ENCODE results near the gene TSPAN17. TPM values are rescaled to one million over a fixed set of nuclear protein-coding genes. Genes with fewer than 3 reads are reported as not detected.

The TSPAN17 gene
- total RNA-seq, 4 donors from 2014 or later = 12.1 to 24.1 (median 15.6) TPM

- intact Hi-C loops (cut with DNase I; ENCODE audit: low total_unique reads) = no loop called here
- 54 to 60% methylated on average over 17 to 18 of the region's 18 CpGs for WGBS, 2 donors
- no peak overlapping the region for H3K4me3 ChIP-seq (ENCODE audit: low read depth, poor library complexity, severe bottlenecking)
- TF ChIP-seq, protein P1, sequence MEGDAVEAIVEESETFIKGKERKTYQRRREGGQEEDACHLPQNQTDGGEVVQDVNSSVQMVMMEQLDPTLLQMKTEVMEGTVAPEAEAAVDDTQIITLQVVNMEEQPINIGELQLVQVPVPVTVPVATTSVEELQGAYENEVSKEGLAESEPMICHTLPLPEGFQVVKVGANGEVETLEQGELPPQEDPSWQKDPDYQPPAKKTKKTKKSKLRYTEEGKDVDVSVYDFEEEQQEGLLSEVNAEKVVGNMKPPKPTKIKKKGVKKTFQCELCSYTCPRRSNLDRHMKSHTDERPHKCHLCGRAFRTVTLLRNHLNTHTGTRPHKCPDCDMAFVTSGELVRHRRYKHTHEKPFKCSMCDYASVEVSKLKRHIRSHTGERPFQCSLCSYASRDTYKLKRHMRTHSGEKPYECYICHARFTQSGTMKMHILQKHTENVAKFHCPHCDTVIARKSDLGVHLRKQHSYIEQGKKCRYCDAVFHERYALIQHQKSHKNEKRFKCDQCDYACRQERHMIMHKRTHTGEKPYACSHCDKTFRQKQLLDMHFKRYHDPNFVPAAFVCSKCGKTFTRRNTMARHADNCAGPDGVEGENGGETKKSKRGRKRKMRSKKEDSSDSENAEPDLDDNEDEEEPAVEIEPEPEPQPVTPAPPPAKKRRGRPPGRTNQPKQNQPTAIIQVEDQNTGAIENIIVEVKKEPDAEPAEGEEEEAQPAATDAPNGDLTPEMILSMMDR (IDR thresholded peaks at IDR 0.05) = no peak
- no peak for TF ChIP-seq POLR2A (IDR thresholded peaks at IDR 0.05)
- no peak for DNase-seq (ENCODE audit: low spot score in 2 of 2)
Observed at GRCh38 chr5:176671890-176672747, 24.8 kb downstream of the TSPAN17 start.

DNA sequence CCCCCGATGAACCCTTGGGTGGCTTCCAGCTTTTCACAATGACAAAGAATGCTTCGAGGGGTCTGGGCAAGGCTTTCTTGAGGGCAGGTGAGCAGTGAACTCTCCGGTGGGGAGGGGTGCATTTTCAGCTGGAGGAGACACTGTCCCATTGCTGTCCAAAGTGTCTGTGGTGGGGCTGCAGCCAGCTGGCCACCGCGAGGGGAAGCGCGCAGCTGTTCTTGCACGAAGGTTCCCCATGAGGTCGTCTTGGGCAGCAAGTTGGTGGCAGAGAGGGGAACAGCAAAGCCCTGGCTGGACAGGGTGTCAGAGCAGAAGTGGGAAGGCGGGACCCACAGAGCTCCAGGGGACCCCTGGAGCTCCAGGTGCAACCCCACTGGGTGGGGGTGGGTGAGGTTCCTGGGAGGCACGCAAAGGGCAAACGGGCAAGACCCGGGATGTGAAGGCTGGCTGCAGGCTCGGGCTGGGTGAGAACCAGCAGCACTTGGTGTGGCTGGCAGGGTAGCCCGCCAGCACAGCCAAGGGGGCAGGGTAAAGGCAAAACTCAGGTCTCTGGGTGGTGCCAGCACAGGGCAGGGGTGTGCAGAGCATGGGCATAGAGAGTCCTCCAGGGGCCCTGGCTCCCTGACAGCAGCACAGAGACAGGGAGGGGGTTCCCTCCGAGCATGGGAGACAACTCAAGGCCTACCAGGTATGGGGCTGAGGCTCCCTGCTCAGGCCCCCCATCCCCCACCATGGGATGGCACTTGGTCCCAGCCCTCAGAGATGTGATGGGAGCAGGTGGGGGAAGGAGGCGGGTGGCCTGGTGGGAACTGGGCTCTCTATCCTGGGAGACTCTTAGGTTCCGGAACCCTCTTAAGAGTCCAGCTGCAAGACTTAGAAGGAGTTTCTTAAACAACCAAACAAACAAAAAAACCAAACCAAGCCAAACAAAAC is 26.6 kb downstream of the TSPAN17 start:
- 85% methylated on average over 17 to 18 of the region's 18 CpGs for WGBS, 2 donors
- intact Hi-C loops (cut with DNase I; ENCODE audit: low total_unique reads) = no loop called here
- H3K4me3 ChIP-seq (ENCODE audit: low read depth, poor library complexity, severe bottlenecking) = no peak overlapping the region
- DNase-seq (ENCODE audit: low spot score in 2 of 2) = no peak
- no peak for TF ChIP-seq POLR2A (IDR thresholded peaks at IDR 0.05)
- TF ChIP-seq, protein P1 (IDR thresholded peaks at IDR 0.05) = no peak

- intact Hi-C loops (cut with DNase I; ENCODE audit: low total_unique reads) = no loop called here
- DNase-seq (ENCODE audit: low spot score in 2 of 2) = no peak
- TF ChIP-seq, protein P1 (IDR thresholded peaks at IDR 0.05) = no peak
- no peak for TF ChIP-seq POLR2A (IDR thresholded peaks at IDR 0.05)
- 86 to 90% methylated on average over 17 of the region's 17 CpGs for WGBS, 2 donors
- no peak overlapping the region for H3K4me3 ChIP-seq (ENCODE audit: low read depth, poor library complexity, severe bottlenecking)
Observed at GRCh38 chr5:176674799-176675198, 27.5 kb downstream of the TSPAN17 start.

GRCh38 chr5:176675676-176676360 is 28.5 kb downstream of the TSPAN17 start:
- WGBS, 2 donors = 67 to 69% methylated on average over 19 of the region's 19 CpGs
- intact Hi-C loops (cut with DNase I; ENCODE audit: low total_unique reads) = no loop called here
- H3K4me3 ChIP-seq (ENCODE audit: low read depth, poor library complexity, severe bottlenecking) = no peak overlapping the region
- TF ChIP-seq POLR2A (IDR thresholded peaks at IDR 0.05) = no peak
- TF ChIP-seq, protein P1 (IDR thresholded peaks at IDR 0.05) = no peak
- DNase-seq (ENCODE audit: low spot score in 2 of 2) = no peak

DNA sequence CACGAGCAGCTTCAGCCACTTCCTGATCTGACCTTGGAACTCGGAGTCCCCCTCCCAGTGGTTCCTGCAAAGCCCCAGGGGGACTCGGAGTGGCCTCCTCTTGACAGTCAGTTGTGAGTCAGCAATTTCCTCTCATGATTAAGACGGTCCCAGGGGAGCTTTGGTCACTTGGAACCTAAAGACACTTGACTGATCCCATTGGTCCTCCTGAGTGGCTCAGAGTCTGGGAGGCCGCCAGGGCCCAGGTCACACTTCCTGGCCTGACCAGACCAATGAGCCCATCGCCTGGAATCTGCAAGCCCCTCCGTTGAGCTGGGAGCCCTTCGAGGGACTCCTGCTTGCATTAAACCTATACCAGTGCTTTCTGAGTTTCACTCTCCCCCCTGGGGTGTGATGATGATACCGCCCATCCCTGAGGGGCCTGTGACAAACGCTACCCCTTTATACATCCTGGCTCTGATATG is 29.1 kb downstream of the TSPAN17 start:
- intact Hi-C loops (cut with DNase I; ENCODE audit: low total_unique reads) = no loop called here
- TF ChIP-seq, protein P1 (IDR thresholded peaks at IDR 0.05) = no peak
- no peak for TF ChIP-seq POLR2A (IDR thresholded peaks at IDR 0.05)
- 55 to 58% methylated on average over 10 of the region's 10 CpGs for WGBS, 2 donors
- DNase-seq (ENCODE audit: low spot score in 2 of 2) = no peak
- no peak overlapping the region for H3K4me3 ChIP-seq (ENCODE audit: low read depth, poor library complexity, severe bottlenecking)

All from lower leg skin (tissue), 4 donors.